ENCODE measurements around the gene ADAM22.

- TF ChIP-seq ZNF331 (CRISPR knock-in tag; IDR thresholded peaks at IDR 0.05; ENCODE audit: low read depth) (no peak), POLR2AphosphoS5 (IDR thresholded peaks at IDR 0.05; ENCODE audit: low read depth) (no peak), JUNB (IDR thresholded peaks at IDR 0.05; ENCODE audit: unreplicated experiment) (no peak), EZH2 (IDR thresholded peaks at IDR 0.05; ENCODE audit: low read depth, unreplicated experiment) (no peak), EZH2phosphoT487 (IDR thresholded peaks at IDR 0.05; ENCODE audit: unreplicated experiment) (no peak), ETS1 (IDR thresholded peaks at IDR 0.05) (no peak), CREB1 (CRISPR knock-in tag; IDR thresholded peaks at IDR 0.05; ENCODE audit: low read depth) (no peak), REST (IDR thresholded peaks at IDR 0.05; ENCODE audit: unreplicated experiment) (no peak), ZNF462 (CRISPR knock-in tag; IDR thresholded peaks at IDR 0.05) (no peak)
- TF ChIP-seq, protein P1, sequence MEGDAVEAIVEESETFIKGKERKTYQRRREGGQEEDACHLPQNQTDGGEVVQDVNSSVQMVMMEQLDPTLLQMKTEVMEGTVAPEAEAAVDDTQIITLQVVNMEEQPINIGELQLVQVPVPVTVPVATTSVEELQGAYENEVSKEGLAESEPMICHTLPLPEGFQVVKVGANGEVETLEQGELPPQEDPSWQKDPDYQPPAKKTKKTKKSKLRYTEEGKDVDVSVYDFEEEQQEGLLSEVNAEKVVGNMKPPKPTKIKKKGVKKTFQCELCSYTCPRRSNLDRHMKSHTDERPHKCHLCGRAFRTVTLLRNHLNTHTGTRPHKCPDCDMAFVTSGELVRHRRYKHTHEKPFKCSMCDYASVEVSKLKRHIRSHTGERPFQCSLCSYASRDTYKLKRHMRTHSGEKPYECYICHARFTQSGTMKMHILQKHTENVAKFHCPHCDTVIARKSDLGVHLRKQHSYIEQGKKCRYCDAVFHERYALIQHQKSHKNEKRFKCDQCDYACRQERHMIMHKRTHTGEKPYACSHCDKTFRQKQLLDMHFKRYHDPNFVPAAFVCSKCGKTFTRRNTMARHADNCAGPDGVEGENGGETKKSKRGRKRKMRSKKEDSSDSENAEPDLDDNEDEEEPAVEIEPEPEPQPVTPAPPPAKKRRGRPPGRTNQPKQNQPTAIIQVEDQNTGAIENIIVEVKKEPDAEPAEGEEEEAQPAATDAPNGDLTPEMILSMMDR (conservative IDR thresholded peaks at IDR 0.05; ENCODE audit: low read depth in 2 of 2), result no peak
These were observed 48.1 kb downstream of the ADAM22 start for GRCh38 chr7:87982116-87982515.

Measured in GM23338 (cell line).